ENCODE data around the gene NR2C2AP.

DNA sequence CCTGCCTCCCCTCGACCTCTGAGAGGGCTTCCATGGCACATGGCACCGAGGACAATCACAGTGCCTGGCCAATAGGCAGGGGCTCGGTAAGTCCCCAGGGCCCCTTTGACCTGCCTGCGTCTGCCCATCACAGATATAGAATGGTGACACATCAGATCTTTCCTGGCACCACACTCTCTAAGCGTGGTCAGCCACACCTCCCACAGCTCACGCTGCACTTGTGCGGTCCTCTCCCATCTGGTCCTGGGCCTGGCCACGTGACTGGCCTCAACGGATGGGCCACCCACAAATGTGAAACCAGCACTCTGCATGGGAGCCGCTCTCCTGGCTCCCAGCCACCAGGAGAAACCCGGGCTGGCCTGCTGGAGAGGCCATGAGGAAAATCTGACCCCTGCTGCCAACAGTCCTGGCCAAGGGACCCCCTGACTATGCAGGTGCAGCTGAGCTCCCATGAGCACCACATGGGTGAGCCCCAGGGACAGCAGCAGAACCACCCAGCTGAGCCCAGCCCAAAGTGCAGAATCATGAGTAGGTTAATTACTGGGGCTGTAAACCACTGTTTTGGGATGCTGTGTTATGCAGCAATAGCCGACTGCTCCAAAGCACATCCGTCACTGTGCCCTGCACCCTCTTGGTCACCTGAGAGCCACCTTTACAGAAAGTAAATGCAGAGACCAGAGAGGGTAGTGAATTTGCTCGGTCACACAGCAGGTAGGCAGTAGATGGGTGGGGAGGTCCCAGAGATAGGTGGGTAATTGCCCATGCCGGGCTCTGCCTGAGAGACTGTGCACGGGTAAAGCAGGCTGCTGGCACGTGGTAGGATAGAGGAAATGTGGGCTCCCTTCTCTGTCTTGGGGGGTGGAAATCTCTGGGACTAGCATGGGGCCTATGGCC is 23.4 kb downstream of the NR2C2AP start:
- TF ChIP-seq, protein P1, sequence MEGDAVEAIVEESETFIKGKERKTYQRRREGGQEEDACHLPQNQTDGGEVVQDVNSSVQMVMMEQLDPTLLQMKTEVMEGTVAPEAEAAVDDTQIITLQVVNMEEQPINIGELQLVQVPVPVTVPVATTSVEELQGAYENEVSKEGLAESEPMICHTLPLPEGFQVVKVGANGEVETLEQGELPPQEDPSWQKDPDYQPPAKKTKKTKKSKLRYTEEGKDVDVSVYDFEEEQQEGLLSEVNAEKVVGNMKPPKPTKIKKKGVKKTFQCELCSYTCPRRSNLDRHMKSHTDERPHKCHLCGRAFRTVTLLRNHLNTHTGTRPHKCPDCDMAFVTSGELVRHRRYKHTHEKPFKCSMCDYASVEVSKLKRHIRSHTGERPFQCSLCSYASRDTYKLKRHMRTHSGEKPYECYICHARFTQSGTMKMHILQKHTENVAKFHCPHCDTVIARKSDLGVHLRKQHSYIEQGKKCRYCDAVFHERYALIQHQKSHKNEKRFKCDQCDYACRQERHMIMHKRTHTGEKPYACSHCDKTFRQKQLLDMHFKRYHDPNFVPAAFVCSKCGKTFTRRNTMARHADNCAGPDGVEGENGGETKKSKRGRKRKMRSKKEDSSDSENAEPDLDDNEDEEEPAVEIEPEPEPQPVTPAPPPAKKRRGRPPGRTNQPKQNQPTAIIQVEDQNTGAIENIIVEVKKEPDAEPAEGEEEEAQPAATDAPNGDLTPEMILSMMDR (IDR thresholded peaks at IDR 0.05), result no peak
- TF ChIP-seq POLR2A (IDR thresholded peaks at IDR 0.05), result no peak

Data from testis (tissue), 2 donors.